Measurements from ENCODE around the gene BBS9.
A peak's percentile ranks its signal among the peaks of the same experiment; 100 is the strongest.

DNA sequence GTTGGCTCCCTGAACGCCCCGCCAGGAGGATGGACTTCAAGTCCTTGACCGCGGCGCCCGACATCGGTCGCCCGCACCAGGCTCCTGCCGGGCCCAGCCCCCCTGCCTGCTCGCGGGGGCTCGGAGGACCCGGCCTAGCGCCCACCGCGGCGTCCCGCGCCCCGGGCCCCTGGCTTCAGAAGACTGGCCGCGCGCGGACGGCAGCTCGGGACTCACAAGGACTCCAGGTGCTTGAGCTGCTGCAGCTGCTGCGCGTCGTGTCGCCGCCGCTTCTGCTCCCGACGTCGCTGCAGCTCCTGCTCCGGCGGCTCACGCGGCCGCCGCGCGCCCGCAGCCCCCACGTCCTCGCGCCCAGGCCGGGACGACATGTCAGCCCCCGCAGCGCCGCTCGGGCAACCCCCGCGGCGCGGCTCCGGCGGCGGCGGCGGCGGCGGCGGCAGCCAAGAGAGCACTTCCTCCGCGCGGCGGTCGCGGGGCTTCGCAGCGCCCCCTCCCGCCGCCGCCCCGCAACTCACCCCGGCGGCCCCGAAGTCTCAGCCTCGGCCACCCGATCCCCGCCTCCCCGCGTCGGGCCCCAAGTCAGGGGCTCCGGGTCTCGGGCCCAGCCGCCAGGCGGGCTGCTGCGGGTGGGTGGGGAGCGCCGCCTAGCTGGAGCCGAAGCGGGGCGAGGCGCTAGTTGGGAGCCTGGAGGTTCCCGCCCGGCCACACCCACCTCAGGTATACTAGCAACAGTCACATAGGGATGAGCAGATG lies 20.2 kb upstream of the BBS9 start, which contains the start of gene RP9:
- TF ChIP-seq, protein P1, sequence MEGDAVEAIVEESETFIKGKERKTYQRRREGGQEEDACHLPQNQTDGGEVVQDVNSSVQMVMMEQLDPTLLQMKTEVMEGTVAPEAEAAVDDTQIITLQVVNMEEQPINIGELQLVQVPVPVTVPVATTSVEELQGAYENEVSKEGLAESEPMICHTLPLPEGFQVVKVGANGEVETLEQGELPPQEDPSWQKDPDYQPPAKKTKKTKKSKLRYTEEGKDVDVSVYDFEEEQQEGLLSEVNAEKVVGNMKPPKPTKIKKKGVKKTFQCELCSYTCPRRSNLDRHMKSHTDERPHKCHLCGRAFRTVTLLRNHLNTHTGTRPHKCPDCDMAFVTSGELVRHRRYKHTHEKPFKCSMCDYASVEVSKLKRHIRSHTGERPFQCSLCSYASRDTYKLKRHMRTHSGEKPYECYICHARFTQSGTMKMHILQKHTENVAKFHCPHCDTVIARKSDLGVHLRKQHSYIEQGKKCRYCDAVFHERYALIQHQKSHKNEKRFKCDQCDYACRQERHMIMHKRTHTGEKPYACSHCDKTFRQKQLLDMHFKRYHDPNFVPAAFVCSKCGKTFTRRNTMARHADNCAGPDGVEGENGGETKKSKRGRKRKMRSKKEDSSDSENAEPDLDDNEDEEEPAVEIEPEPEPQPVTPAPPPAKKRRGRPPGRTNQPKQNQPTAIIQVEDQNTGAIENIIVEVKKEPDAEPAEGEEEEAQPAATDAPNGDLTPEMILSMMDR (IDR thresholded peaks at IDR 0.05; ENCODE audit: extremely low read depth in 1 of 2, insufficient read depth in 1 of 2, low read depth in 1 of 2, low read length in 2 of 2): peak; percentile 41 to 58
- TF ChIP-seq POLR2A (IDR thresholded peaks at IDR 0.05; ENCODE audit: low read depth, low read length) (peak; percentile 46), POLR2AphosphoS5 (IDR thresholded peaks at IDR 0.05; ENCODE audit: insufficient read depth, low read depth, low read length) (peak; percentile 85), EZH2 (IDR thresholded peaks at IDR 0.05; ENCODE audit: borderline replicate concordance, low read depth, low read length, severe bottlenecking) (no peak), MYC (IDR thresholded peaks at IDR 0.05; ENCODE audit: low read depth, low read length) (no peak)
- TF ChIP-seq, protein P2, sequence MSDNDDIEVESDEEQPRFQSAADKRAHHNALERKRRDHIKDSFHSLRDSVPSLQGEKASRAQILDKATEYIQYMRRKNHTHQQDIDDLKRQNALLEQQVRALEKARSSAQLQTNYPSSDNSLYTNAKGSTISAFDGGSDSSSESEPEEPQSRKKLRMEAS (IDR thresholded peaks at IDR 0.05; ENCODE audit: insufficient read depth, insufficient read length): no peak

All from endothelial cell of umbilical vein (primary cell).